HG03439 (cell line): ENCODE measurements around the gene VEZF1.

Experiments
- ATAC-seq: cut with Tn5 transposase; IDR thresholded peaks from one replicate; pipeline ENCODE4 v1.9.1; 2021; ENCODE audit warnings: mild to moderate bottlenecking, moderate library complexity; ENCODE audit not compliant: unreplicated experiment

VEZF1 gene

DNA sequence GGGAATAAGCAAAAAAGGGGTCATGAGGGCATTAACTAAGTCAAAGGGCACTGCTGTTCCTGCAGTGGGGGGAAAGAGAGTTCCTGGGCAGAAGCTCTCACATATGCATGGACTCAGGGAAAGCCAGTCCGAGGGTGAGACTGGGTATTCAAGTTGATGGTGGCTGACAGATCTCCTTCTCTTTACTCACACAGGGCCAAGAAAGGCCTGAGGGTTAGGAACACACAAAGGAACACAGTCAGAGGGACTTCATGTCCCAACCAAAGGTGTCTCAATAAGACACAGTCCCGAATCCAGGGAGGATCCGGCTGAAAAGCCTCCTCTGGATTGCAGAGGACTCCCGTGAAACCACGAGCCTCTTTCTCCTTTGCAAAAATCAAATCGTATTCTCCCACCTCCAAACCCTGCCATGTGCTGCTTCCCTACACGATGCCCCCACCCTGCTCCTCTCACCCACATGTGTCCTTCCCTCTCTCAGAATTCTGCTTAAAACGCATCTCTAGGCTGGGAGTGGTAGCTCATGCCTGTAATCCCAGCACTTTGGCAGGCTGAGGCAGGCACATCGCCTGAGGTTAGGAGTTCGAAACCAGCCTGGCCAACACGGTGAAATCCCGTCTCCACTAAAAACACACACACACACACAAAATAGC, 56.4 kb downstream of the VEZF1 start:
- no peak for ATAC-seq

GRCh38 chr17:57930239-57930638, 57.8 kb downstream of the VEZF1 start:
- ATAC-seq = no peak

- no peak for ATAC-seq
Measured at GRCh38 chr17:57929386-57929785, 58.7 kb downstream of the VEZF1 start.

- no peak for ATAC-seq
Measured at GRCh38 chr17:57928928-57929327, 59.1 kb downstream of the VEZF1 start.

DNA sequence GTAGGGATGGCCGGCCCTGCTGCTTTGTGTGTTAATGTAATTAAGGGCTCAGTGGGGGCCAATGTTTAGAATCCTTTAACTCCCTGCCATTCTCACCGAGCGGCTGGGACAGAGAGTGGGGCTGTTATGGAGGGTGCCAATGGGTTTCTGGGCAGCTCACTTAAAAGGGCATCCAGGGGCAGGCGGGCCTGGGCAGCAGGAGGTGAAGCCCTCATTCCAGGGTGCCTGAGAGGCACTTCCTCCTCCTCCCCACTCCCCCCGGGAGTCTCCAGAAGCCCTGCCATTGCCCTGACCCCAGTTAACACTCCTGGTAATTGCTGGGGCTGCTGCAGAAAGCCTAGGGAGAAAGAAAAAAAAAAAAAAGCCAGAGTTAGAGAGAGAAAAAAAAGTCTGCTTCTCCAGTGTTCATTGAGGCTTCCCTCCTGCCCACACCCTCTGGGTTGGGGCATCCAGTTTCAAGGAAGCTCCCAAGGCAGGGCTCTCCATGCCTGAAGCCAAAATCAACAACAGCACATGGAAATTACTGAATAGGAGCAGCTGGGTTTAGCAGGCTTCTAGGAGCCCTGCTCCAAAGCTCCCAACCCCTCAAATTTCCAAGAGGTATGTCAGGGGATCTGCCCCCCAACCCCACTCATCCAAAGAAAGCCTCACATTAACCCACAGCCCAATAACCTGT, 60.9 kb downstream of the VEZF1 start:
- no peak for ATAC-seq

DNA sequence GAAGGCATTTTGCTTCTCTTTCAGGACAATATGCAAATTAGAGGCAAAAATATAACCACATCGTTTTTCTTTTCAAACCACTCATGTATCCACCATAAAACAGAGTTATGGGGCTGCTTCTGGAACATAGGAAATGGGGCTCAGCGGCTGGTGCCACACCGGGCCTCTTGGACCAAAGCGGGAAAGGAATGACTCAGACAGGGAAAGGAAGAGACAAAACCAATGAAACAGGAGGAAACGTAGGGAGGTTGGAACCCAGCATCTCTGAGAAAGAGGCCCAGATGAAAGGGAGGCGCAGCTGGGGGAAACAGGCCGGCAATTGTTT, 61.4 kb downstream of the VEZF1 start:
- no peak for ATAC-seq

- no peak for ATAC-seq
Measured at GRCh38 chr17:57925361-57925990, 62.6 kb downstream of the VEZF1 start.

- no peak for ATAC-seq
Measured at GRCh38 chr17:57924677-57925076, 63.4 kb downstream of the VEZF1 start.
